ENCODE data around the gene PLXNB2.
"Not testable (repeated sequence)": the region's sequence is repeated elsewhere in the genome, so short reads cannot be mapped to it uniquely, and the experiment has no call there.

DNA sequence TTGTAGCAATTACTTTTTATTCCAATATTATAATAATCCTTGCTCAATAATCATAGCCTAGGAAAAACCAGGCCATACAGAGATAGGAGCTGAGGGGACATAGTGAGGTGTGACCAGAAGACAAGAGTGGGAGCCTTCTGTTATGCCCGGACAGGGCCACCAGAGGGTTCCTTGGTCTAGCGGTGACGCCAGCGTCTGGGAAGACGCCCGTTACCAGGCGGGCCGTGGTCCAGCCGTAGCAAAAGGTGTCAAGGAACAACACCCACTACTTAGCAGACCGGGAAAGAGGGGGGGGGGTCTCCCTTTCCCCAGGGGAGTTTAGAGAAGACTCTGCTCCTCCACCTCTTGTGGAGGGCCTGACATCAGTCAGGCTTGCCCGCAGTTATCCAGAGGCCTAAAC, 34.1 kb downstream of the PLXNB2 start:
- TF ChIP-seq, protein P1, sequence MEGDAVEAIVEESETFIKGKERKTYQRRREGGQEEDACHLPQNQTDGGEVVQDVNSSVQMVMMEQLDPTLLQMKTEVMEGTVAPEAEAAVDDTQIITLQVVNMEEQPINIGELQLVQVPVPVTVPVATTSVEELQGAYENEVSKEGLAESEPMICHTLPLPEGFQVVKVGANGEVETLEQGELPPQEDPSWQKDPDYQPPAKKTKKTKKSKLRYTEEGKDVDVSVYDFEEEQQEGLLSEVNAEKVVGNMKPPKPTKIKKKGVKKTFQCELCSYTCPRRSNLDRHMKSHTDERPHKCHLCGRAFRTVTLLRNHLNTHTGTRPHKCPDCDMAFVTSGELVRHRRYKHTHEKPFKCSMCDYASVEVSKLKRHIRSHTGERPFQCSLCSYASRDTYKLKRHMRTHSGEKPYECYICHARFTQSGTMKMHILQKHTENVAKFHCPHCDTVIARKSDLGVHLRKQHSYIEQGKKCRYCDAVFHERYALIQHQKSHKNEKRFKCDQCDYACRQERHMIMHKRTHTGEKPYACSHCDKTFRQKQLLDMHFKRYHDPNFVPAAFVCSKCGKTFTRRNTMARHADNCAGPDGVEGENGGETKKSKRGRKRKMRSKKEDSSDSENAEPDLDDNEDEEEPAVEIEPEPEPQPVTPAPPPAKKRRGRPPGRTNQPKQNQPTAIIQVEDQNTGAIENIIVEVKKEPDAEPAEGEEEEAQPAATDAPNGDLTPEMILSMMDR (IDR thresholded peaks at IDR 0.05; ENCODE audit: poor library complexity, severe bottlenecking): not testable (repeated sequence)
- not testable (repeated sequence) for TF ChIP-seq EZH2 (IDR thresholded peaks at IDR 0.05; ENCODE audit: borderline replicate concordance, insufficient read depth, low read length, poor library complexity, severe bottlenecking); SMC3 (conservative IDR thresholded peaks at IDR 0.05; ENCODE audit: poor library complexity); EP300 (conservative IDR thresholded peaks at IDR 0.05; ENCODE audit: poor library complexity, severe bottlenecking); TAF1 (IDR thresholded peaks at IDR 0.05; ENCODE audit: low read depth); RAD21 (conservative IDR thresholded peaks at IDR 0.05); POLR2AphosphoS5 (IDR thresholded peaks at IDR 0.05); REST (IDR thresholded peaks at IDR 0.05; ENCODE audit: borderline replicate concordance)

Measured in neural cell (in vitro differentiated cells).